DND-41 (cell line): ENCODE data around the gene MVK.
A peak's percentile ranks its signal among the peaks of the same experiment; 100 is the strongest.

ENCODE experiments used
- ATAC-seq: fragments of 200-7000 bp; cut with Tn5 transposase; 3 replicates; pipeline ENCODE4 v1.9.1; 2021; ENCODE audit warnings: low read depth; ENCODE audit not compliant: insufficient read depth
- DNase-seq: peaks from one replicate; pipeline ENCODE4 v3.0.0-alpha.2; 2020
- H2AFZ ChIP-seq: 2 replicates; pipeline ENCODE4 v1.6.0; 2012; ENCODE audit warnings: low read depth, low read length
- H3K27ac ChIP-seq: 2 replicates; pipeline ENCODE4 v1.5.1; 2012; ENCODE audit warnings: low read length, inconsistent platforms
- H3K27me3 ChIP-seq: fragments of 200-600 bp; sonication (generic); 2 replicates; pipeline ENCODE4 v1.6.0; 2012; ENCODE audit warnings: low read length, mild to moderate bottlenecking, inconsistent platforms; ENCODE audit not compliant: insufficient read depth, poor library complexity
- H3K36me3 ChIP-seq: 2 replicates; pipeline ENCODE4 v1.5.1; 2012; ENCODE audit warnings: low read length, inconsistent platforms; ENCODE audit not compliant: insufficient read depth
- H3K4me1 ChIP-seq: 2 replicates; pipeline ENCODE4 v1.5.1; 2012; ENCODE audit warnings: mild to moderate bottlenecking, low read length; ENCODE audit not compliant: insufficient read depth
- H3K4me2 ChIP-seq: 2 replicates; pipeline ENCODE4 v1.6.0; 2012; ENCODE audit warnings: mild to moderate bottlenecking, moderate library complexity, low read length, inconsistent platforms; ENCODE audit not compliant: insufficient read depth
- H3K4me3 ChIP-seq, 2 experiments: fragments of 200-600 bp in 1 of 2; shearing (Covaris generic) in 1 of 2; 2 replicates each; pipeline ENCODE4 v1.5.1; 2012 to 2016; ENCODE audit warnings: inconsistent platforms in 2 of 2, low read length in 2 of 2, mild to moderate bottlenecking in 2 of 2, low read depth in 1 of 2, moderate library complexity in 1 of 2
- H3K79me2 ChIP-seq: 2 replicates; pipeline ENCODE4 v1.6.0; 2012; ENCODE audit warnings: low read length, inconsistent platforms; ENCODE audit not compliant: insufficient read depth
- H3K9ac ChIP-seq: 2 replicates; pipeline ENCODE4 v1.6.0; 2012; ENCODE audit warnings: low read depth, mild to moderate bottlenecking, inconsistent platforms, low read length, moderate library complexity
- H3K9me3 ChIP-seq: 2 replicates; pipeline ENCODE4 v1.5.1; 2012; ENCODE audit warnings: low read length, moderate library complexity, mild to moderate bottlenecking, inconsistent platforms; ENCODE audit not compliant: insufficient read depth, severe bottlenecking
- H4K20me1 ChIP-seq: 2 replicates; pipeline ENCODE4 v1.6.0; 2012; ENCODE audit warnings: low read length; ENCODE audit not compliant: insufficient read depth
- CTCF ChIP-seq: IDR thresholded peaks from 2 replicates; pipeline ENCODE4 v1.5.1; 2012; ENCODE audit warnings: borderline replicate concordance, low read length, moderate library complexity, mild to moderate bottlenecking; ENCODE audit not compliant: poor library complexity, severe bottlenecking; ENCODE audit errors: extremely low read depth
- EZH2 ChIP-seq: IDR thresholded peaks from 3 replicates; pipeline ENCODE4 v1.6.1; 2012; ENCODE audit warnings: borderline replicate concordance, low read depth, mild to moderate bottlenecking, moderate library complexity, low read length, inconsistent platforms; ENCODE audit not compliant: severe bottlenecking

The MVK gene

GRCh38 chr12:109573029-109573913 lies at the start of gene MVK, which contains the start of gene MMAB:
Gene MVK, plus strand, starts transcription at chr12:109573794. Its CDS starts 1,029 bp downstream, at chr12:109574823.
Gene MMAB, minus strand, starts transcription at chr12:109573504. Its CDS starts 24 bp downstream, at chr12:109573480.
- H3K4me2 ChIP-seq: peak within 1 kb of the TSS; percentile 97
- H3K9me3 ChIP-seq: no peaks in the 10 kb centered on the region
- DNase-seq: peak; percentile 99
- 0 out of 2 replicates have a peak, but pooled peaks cover 2% of the 10 kb centered on the region for H4K20me1 ChIP-seq
- ATAC-seq: peak; percentile 96
- peak within 1 kb of the TSS; percentile 58 to 99 for H3K4me3 ChIP-seq
- peak within 1 kb of the TSS; percentile 98 for H2AFZ ChIP-seq
- H3K79me2 ChIP-seq: peaks cover 32% of the 10 kb centered on the region
- H3K36me3 ChIP-seq: peaks cover 58% of the 10 kb centered on the region
- peaks cover 37% of the 10 kb centered on the region for H3K4me1 ChIP-seq
- no peaks in the 10 kb centered on the region for H3K27me3 ChIP-seq
- TF ChIP-seq CTCF (no peak), EZH2 (no peak)
- peak within 1 kb of the TSS; percentile 96 for H3K27ac ChIP-seq
- peak within 1 kb of the TSS; percentile 89 for H3K9ac ChIP-seq

GRCh38 chr12:109524466-109525278 lies 48.9 kb upstream of the MVK start:
- Histone ChIP-seq H3K4me3 (no peak overlapping the region), H3K4me1 (no peaks in the 10 kb centered on the region), H3K9ac (no peak overlapping the region), H3K9me3 (no peaks in the 10 kb centered on the region), H3K27me3 (no peaks in the 10 kb centered on the region), H3K27ac (no peak overlapping the region), H2AFZ (no peak overlapping the region), H4K20me1 (no peaks in the 10 kb centered on the region), H3K36me3 (peaks cover 72% of the 10 kb centered on the region), H3K4me2 (no peak overlapping the region), H3K79me2 (no peaks in the 10 kb centered on the region)
- ATAC-seq (no peak), DNase-seq (no peak)
- TF ChIP-seq CTCF: no peak
- TF ChIP-seq EZH2: no peak

GRCh38 chr12:109525279-109525585 lies 48.4 kb upstream of the MVK start:
- Histone ChIP-seq H3K9me3 (no peaks in the 10 kb centered on the region), H3K9ac (no peak overlapping the region), H3K36me3 (peaks cover 72% of the 10 kb centered on the region), H3K27ac (no peak overlapping the region), H3K4me2 (no peak overlapping the region), H4K20me1 (no peaks in the 10 kb centered on the region), H2AFZ (no peak overlapping the region), H3K79me2 (no peaks in the 10 kb centered on the region), H3K4me3 (no peak overlapping the region), H3K27me3 (no peaks in the 10 kb centered on the region), H3K4me1 (no peaks in the 10 kb centered on the region)
- DNase-seq: no peak
- ATAC-seq: no peak
- TF ChIP-seq EZH2 (no peak), CTCF (no peak)
